GM21717 (cell line): ENCODE results near the gene LPAR1.
"Not testable (repeated sequence)": the region's sequence is repeated elsewhere in the genome, so short reads cannot be mapped to it uniquely, and the experiment has no call there.

ENCODE experiments used
- ATAC-seq: cut with Tn5 transposase; IDR thresholded peaks from one replicate; pipeline ENCODE4 v1.9.1; 2021; ENCODE audit warnings: mild to moderate bottlenecking, moderate library complexity; ENCODE audit not compliant: unreplicated experiment

The LPAR1 gene

DNA sequence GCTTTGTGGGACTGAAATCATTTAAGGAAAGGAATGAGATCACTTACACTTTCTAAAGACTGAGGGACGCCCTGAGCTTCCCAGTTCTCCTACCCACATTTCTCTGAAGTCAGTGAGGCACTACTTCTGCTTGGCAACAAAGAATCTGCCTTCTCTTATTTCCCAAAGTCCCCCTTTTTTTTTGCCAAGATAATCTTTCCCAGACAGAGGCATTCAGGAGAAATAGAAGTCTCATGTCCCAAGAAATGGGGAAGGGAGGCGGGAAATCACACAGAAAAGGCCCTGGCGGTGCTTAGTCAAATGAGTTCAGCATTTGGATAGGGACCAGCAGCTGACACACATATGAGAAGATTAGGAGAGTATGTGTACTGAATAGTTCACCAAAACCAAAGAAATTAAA lies 210.0 kb downstream of the LPAR1 start:
- ATAC-seq: no peak

GRCh38 chr9:110826400-110826799 lies 211.9 kb downstream of the LPAR1 start:
- not testable (repeated sequence) for ATAC-seq

DNA sequence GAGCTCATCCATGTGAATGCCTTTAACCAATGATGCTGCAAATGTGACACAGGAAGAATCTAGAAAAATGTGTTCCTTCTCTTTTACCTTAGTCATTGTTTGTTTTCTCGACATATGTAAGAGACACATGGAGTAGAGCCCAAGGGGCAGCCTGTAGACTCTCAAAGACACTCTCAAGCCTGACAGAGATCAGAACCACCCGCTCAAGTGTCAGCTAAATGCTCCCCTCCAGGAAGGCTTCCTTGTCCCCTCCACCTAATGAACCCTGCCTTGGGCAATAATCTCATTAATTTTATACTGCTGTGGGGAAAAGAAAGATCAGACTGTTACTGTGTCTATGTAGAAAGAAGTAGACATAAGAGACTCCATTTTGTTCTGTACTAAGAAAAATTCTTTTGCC lies 212.3 kb downstream of the LPAR1 start:
- ATAC-seq: no peak

DNA sequence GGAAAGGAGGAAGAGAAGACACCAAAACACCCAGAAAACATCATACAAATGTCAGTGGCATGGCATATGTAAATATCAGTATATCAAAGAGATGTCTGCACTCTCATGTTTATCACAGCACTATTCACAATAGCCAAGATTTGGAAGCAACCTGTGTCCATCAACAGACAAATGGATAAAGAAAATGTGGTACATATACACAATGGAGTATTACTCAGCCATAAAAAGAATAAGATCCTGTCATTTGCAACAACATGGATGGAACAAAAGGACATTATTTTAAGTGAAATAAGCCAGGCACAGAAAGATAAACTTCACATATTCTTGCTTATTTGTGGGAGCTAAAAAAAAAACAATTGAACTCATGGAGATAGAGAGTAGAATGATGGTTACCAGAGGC lies 213.1 kb downstream of the LPAR1 start:
- not testable (repeated sequence) for ATAC-seq
